GM12892 (cell line): Measurements from ENCODE around the gene ZNF613.
"Not testable (repeated sequence)": the region's sequence is repeated elsewhere in the genome, so short reads cannot be mapped to it uniquely, and the experiment has no call there.

Experiments
- POLR2A ChIP-seq: IDR thresholded peaks from 2 replicates; pipeline ENCODE4 v1.6.1; 2011; ENCODE audit warnings: low read depth, low read length, control low read depth
- POLR2AphosphoS5 ChIP-seq: IDR thresholded peaks from 2 replicates; pipeline ENCODE4 v1.6.1; 2011; ENCODE audit warnings: low read depth, low read length, control low read depth
- TAF1 ChIP-seq: IDR thresholded peaks from 2 replicates; pipeline ENCODE4 v1.6.1; 2011; ENCODE audit warnings: low read depth, mild to moderate bottlenecking, control low read depth, low read length, borderline replicate concordance

GRCh38 chr19:51975787-51976186 is 48.5 kb downstream of the ZNF613 start:
- TF ChIP-seq POLR2A, POLR2AphosphoS5, TAF1: not testable (repeated sequence)
